Measurements from ENCODE around the gene NAPEPLD. TPM values are rescaled to one million over a fixed set of nuclear protein-coding genes. Genes with fewer than 3 reads are reported as not detected.
"Not testable (repeated sequence)": the region's sequence is repeated elsewhere in the genome, so short reads cannot be mapped to it uniquely, and the experiment has no call there.

NAPEPLD gene
- 7.8 and 8.1 TPM in 2 replicates for total RNA-seq

GRCh38 chr7:103148994-103149807 is at the start of gene NAPEPLD:
Gene NAPEPLD, minus strand, starts transcription at chr7:103149099. Its CDS starts 20,323 bp downstream, at chr7:103128776.
- peak; percentile 65 for DNase-seq (ENCODE audit: low spot score)
- Mint-ChIP-seq H3K9me3 (no peaks in the 10 kb centered on the region), H3K4me3 (peak within 1 kb of the TSS; percentile 96), H3K4me1 (ENCODE audit: low read depth) (peaks cover 54% of the 10 kb centered on the region), H3K27ac (peak within 1 kb of the TSS; percentile 97), H3K27me3 (ENCODE audit: insufficient read depth) (no peaks in the 10 kb centered on the region), H3K36me3 (ENCODE audit: low read depth) (peaks cover 17% of the 10 kb centered on the region)
- intact Hi-C loops (cut with micrococcal nuclease), result loop anchor here (1.0 to 2.0 kb wide), 5 partner anchors 74 to 400 kb away; partner anchors contain the start of genes ARMC10, DNAJC2, FAM185A and PMPCB

GRCh38 chr7:103198079-103198478 is 49.2 kb upstream of the NAPEPLD start:
- H3K27ac Mint-ChIP-seq; H3K9me3 Mint-ChIP-seq; DNase-seq (ENCODE audit: low spot score); H3K4me1 Mint-ChIP-seq (ENCODE audit: low read depth); intact Hi-C loops (cut with micrococcal nuclease); H3K27me3 Mint-ChIP-seq (ENCODE audit: insufficient read depth); H3K36me3 Mint-ChIP-seq (ENCODE audit: low read depth); H3K4me3 Mint-ChIP-seq: not testable (repeated sequence)

GRCh38 chr7:103195364-103195763 is 46.5 kb upstream of the NAPEPLD start:
- H3K36me3 Mint-ChIP-seq (ENCODE audit: low read depth); H3K4me1 Mint-ChIP-seq (ENCODE audit: low read depth); H3K27ac Mint-ChIP-seq; H3K4me3 Mint-ChIP-seq; intact Hi-C loops (cut with micrococcal nuclease); DNase-seq (ENCODE audit: low spot score); H3K9me3 Mint-ChIP-seq: not testable (repeated sequence)
- H3K27me3 Mint-ChIP-seq (ENCODE audit: insufficient read depth), result peaks cover 18% of the 10 kb centered on the region

- H3K4me1 Mint-ChIP-seq (ENCODE audit: low read depth); intact Hi-C loops (cut with micrococcal nuclease); H3K36me3 Mint-ChIP-seq (ENCODE audit: low read depth): not testable (repeated sequence)
These were observed 23.7 kb upstream of the NAPEPLD start for GRCh38 chr7:103172415-103173146.

GRCh38 chr7:103171695-103172414 is 23.0 kb upstream of the NAPEPLD start:
- H3K4me3 Mint-ChIP-seq; H3K27me3 Mint-ChIP-seq (ENCODE audit: insufficient read depth); H3K27ac Mint-ChIP-seq; H3K4me1 Mint-ChIP-seq (ENCODE audit: low read depth); DNase-seq (ENCODE audit: low spot score); H3K36me3 Mint-ChIP-seq (ENCODE audit: low read depth); H3K9me3 Mint-ChIP-seq; intact Hi-C loops (cut with micrococcal nuclease): not testable (repeated sequence)

More at GRCh38 chr7:103172415-103173146, 23.7 kb upstream of the NAPEPLD start:
- DNase-seq (ENCODE audit: low spot score); H3K27me3 Mint-ChIP-seq (ENCODE audit: insufficient read depth); H3K4me3 Mint-ChIP-seq; H3K9me3 Mint-ChIP-seq; H3K27ac Mint-ChIP-seq: not testable (repeated sequence)

- H3K27ac Mint-ChIP-seq; H3K27me3 Mint-ChIP-seq (ENCODE audit: insufficient read depth); intact Hi-C loops (cut with micrococcal nuclease); H3K9me3 Mint-ChIP-seq; H3K36me3 Mint-ChIP-seq (ENCODE audit: low read depth); DNase-seq (ENCODE audit: low spot score); H3K4me1 Mint-ChIP-seq (ENCODE audit: low read depth); H3K4me3 Mint-ChIP-seq: not testable (repeated sequence)
These were observed 18.1 kb upstream of the NAPEPLD start for GRCh38 chr7:103166921-103167544.

GRCh38 chr7:103163087-103163825 is 14.4 kb upstream of the NAPEPLD start:
- H3K27me3 Mint-ChIP-seq (ENCODE audit: insufficient read depth); H3K9me3 Mint-ChIP-seq; H3K4me3 Mint-ChIP-seq; DNase-seq (ENCODE audit: low spot score); H3K36me3 Mint-ChIP-seq (ENCODE audit: low read depth); H3K27ac Mint-ChIP-seq; intact Hi-C loops (cut with micrococcal nuclease); H3K4me1 Mint-ChIP-seq (ENCODE audit: low read depth): not testable (repeated sequence)

- H3K27me3 Mint-ChIP-seq (ENCODE audit: insufficient read depth); DNase-seq (ENCODE audit: low spot score); H3K27ac Mint-ChIP-seq; H3K4me1 Mint-ChIP-seq (ENCODE audit: low read depth); H3K9me3 Mint-ChIP-seq; intact Hi-C loops (cut with micrococcal nuclease); H3K4me3 Mint-ChIP-seq; H3K36me3 Mint-ChIP-seq (ENCODE audit: low read depth): not testable (repeated sequence)
These were observed 13.7 kb upstream of the NAPEPLD start for GRCh38 chr7:103162641-103163040.

- intact Hi-C loops (cut with micrococcal nuclease); H3K27ac Mint-ChIP-seq; H3K36me3 Mint-ChIP-seq (ENCODE audit: low read depth); H3K9me3 Mint-ChIP-seq; DNase-seq (ENCODE audit: low spot score); H3K4me1 Mint-ChIP-seq (ENCODE audit: low read depth); H3K27me3 Mint-ChIP-seq (ENCODE audit: insufficient read depth); H3K4me3 Mint-ChIP-seq: not testable (repeated sequence)
These were observed 13.2 kb upstream of the NAPEPLD start for GRCh38 chr7:103161998-103162616.

- H3K9me3 Mint-ChIP-seq; H3K27me3 Mint-ChIP-seq (ENCODE audit: insufficient read depth); H3K27ac Mint-ChIP-seq; H3K4me3 Mint-ChIP-seq; intact Hi-C loops (cut with micrococcal nuclease); DNase-seq (ENCODE audit: low spot score); H3K36me3 Mint-ChIP-seq (ENCODE audit: low read depth): not testable (repeated sequence)
- peaks cover 12% of the 10 kb centered on the region for H3K4me1 Mint-ChIP-seq (ENCODE audit: low read depth)
These were observed 10.2 kb upstream of the NAPEPLD start for GRCh38 chr7:103159072-103159471.

GRCh38 chr7:103155331-103156024 is 6.6 kb upstream of the NAPEPLD start:
- H3K9me3 Mint-ChIP-seq; H3K27me3 Mint-ChIP-seq (ENCODE audit: insufficient read depth); H3K36me3 Mint-ChIP-seq (ENCODE audit: low read depth); intact Hi-C loops (cut with micrococcal nuclease): not testable (repeated sequence)
- H3K4me1 Mint-ChIP-seq (ENCODE audit: low read depth), result peaks cover 24% of the 10 kb centered on the region
- H3K27ac Mint-ChIP-seq, result peak overlapping the region; percentile 52
- DNase-seq (ENCODE audit: low spot score), result peak; percentile 2
- peak overlapping the region; percentile 46 for H3K4me3 Mint-ChIP-seq
